NCI-H526 (cell line): ENCODE results near the gene ALG5.

ENCODE experiments used
- DNase-seq, 2 experiments: peaks; one replicate each; lab custom pipeline; 2025; lab: John Stamatoyannopoulos, UW

ALG5 gene

GRCh38 chr13:36979361-36980050, 19.6 kb downstream of the ALG5 start:
- DNase-seq: no peak

GRCh38 chr13:36975172-36975571, 24.0 kb downstream of the ALG5 start:
- no peak for DNase-seq

- DNase-seq: no peak
Observed at GRCh38 chr13:36973621-36974295, 25.4 kb downstream of the ALG5 start.

- DNase-seq: no peak
Observed at GRCh38 chr13:36973009-36973408, 26.1 kb downstream of the ALG5 start.

GRCh38 chr13:36966404-36966803, 32.7 kb downstream of the ALG5 start:
- DNase-seq: no peak

- DNase-seq: peak in 1 of 2 experiments; percentile 17
Observed at GRCh38 chr13:36965767-36966166, 33.4 kb downstream of the ALG5 start.

GRCh38 chr13:36959456-36960116, 39.6 kb downstream of the ALG5 start:
- no peak for DNase-seq

GRCh38 chr13:36954542-36954941, 44.6 kb downstream of the ALG5 start:
- peak; percentile 91 to 94 for DNase-seq

- no peak for DNase-seq
Observed at GRCh38 chr13:36950920-36951319, 48.2 kb downstream of the ALG5 start.

GRCh38 chr13:36950330-36950729, 48.8 kb downstream of the ALG5 start:
- no peak for DNase-seq

- no peak for DNase-seq
Observed at GRCh38 chr13:36945078-36945477, 54.1 kb downstream of the ALG5 start.

- no peak for DNase-seq
Observed at GRCh38 chr13:36925603-36926002, 73.5 kb downstream of the ALG5 start.

- no peak for DNase-seq
Observed at GRCh38 chr13:36924001-36924400, 75.1 kb downstream of the ALG5 start.

- DNase-seq: peak in 1 of 2 experiments; percentile 29
Observed at GRCh38 chr13:36921631-36922301, 77.4 kb downstream of the ALG5 start.

GRCh38 chr13:36920616-36921185, 78.4 kb downstream of the ALG5 start:
- peak; percentile 63 to 74 for DNase-seq

GRCh38 chr13:36919833-36920615, 79.1 kb downstream of the ALG5 start, which contains the start of gene SMAD9:
Gene SMAD9 (minus strand): TSS chr13:36920238. CDS start chr13:36879689, 40,549 bp downstream.
- DNase-seq: peak; percentile 64 to 87

- DNase-seq: peak; percentile 86 to 88
Observed at GRCh38 chr13:36919171-36919832, 79.8 kb downstream of the ALG5 start.

- DNase-seq: peak; percentile 68 to 80
Observed at GRCh38 chr13:36918246-36919131, 80.7 kb downstream of the ALG5 start.

- no peak for DNase-seq
Observed at GRCh38 chr13:36917311-36917710, 81.8 kb downstream of the ALG5 start.
